KG1 (cell line): ENCODE results near the gene GJB5.

Source experiments
- DNase-seq: peaks from one replicate; lab custom pipeline; 2025; lab: John Stamatoyannopoulos, UW

The GJB5 gene

DNA sequence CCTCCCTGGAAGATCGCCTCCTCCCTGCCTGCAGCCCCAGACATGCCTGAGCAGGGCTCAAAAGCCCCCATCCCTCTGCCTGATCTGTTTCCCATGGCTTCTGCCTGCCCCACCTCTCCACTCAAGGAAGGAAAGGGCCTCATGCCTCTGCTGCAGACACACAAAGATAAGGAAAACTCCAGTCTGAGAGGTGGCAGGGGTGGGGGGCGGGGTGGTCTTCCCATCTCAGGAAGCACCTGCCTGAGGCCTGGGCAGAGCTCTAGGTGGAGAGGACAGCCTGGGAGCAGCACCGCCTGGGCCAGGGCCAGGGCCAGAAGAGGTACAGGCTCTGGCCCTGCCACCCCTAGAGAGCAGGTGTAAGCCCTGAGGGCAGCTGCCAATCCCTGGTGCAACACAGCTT, 22.1 kb downstream of the GJB5 start:
- DNase-seq: no peak

DNA sequence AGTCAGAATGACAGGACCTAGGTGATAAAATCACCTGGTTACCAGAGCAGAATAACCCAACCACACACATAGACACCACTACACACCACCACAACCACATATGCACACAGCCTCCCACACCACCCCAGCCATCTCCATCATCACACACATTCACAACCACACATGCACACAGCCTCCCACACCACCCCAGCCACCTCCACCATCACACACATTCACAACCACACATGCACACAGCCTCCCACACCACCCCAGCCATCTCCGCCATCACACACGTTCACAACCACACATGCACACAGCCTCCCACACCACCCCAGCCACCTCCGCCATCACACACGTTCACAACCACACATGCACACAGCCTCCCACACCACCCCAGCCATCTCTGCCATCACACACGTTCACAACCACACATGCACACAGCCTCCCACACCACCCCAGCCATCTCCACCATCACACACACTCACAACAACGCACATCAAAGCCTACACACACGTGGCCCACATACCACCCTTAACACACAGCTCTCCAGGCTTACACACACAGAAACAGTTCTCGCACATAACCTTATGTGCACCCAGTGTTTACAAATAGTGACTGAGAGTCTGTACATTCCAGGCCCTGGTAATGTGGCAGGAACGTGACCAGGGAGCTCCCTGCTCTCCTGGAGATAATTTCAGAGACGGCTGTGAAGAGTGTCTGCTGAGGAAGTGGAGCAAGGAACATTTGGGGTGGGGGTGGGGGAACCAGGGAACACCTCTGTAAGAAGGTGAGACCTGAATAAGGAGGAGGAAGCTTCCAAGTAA, 22.9 kb downstream of the GJB5 start:
- DNase-seq: no peak

DNA sequence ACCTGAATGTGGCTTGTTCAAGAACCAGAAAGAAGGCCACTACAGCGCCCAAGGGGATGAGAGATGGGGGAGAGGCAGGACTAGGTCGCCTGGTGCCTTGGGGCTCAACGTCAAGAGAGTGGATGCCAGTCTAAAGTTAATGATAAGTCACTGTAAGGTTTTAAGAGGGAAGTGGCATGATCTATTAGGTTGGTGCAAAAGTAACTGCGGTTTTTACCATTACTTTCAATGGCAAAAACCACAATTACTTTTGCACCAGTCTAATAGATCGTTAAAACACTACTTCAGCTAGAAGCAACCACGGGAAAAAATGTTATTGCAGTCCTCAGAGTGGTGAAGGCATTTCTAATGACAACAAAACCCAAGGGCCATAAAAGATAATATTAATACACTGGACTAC, 23.5 kb downstream of the GJB5 start:
- DNase-seq: no peak

DNA sequence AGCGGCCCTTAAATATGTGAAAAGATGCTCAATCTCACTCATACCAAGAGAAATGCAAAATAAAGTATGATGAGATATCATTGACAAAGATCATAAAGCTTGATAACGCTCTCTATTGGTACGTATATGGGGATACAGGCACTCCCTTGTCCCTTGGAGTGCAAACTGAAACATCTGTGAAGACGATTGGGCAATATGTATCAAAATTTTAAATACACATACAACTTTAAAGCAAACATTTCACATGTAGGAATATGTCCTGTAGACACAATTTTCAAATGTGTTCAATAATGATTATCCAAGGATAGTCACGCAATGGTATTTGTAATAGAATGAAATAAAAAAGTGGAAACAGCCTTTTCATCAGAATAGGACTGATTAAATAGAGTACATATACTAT, 24.2 kb downstream of the GJB5 start:
- no peak for DNase-seq

DNA sequence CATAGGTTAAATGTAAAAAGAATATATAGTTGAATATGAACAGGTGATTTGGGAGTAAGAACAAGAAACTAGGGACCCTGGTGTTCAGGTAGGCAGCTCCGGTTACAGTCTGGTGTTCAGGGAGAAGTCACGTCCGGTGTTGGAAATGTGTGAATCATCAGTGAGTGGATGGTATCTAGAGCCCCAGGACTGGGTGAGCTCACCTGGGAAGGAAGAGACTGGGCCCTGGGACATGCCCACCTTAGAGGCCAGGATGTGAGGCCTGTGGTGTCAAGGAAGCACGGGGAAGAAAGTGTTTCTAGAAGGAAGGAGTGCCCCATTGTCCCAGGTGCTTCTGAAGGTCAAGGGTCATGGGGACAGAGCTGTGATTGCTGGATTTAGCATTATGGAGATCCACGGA, 24.7 kb downstream of the GJB5 start:
- no peak for DNase-seq

DNA sequence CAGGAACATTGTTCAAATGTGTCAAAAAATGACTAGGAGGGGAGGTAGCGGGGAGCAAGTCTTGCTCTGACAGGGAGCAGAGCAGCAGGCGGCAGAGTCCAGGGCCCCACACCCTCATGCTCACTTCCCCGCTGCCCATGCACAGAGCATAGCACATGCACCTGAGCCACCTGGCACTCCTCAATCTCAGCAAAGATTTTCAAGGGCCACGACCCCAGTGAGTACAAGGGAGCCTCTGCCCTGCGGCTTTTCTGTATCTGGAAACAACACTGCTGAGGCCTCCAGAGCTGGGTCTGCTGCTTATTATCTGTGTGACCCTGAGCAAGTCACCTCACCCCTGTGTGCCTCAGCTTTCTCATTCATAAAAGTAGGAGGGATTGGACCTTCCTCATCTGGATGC, 25.1 kb downstream of the GJB5 start:
- no peak for DNase-seq

DNA sequence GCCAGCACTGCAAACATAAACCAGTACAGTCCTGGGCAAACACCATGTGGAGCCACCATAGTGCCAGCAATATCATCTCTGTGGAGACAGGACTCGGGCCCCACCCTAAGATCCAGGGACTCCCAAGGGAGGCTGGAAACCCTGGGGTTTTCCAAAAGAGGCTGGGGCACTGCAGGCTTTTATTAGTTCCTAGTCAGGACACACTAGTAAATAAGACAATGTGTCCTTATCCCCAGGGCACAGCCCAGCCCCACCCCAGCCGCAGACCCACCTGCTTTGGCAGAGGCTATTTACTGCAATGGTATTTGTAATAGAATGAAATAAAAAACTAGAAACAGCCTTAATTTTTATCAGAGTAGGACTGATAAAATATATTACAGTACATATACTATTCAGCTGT, 25.7 kb downstream of the GJB5 start:
- DNase-seq: no peak

DNA sequence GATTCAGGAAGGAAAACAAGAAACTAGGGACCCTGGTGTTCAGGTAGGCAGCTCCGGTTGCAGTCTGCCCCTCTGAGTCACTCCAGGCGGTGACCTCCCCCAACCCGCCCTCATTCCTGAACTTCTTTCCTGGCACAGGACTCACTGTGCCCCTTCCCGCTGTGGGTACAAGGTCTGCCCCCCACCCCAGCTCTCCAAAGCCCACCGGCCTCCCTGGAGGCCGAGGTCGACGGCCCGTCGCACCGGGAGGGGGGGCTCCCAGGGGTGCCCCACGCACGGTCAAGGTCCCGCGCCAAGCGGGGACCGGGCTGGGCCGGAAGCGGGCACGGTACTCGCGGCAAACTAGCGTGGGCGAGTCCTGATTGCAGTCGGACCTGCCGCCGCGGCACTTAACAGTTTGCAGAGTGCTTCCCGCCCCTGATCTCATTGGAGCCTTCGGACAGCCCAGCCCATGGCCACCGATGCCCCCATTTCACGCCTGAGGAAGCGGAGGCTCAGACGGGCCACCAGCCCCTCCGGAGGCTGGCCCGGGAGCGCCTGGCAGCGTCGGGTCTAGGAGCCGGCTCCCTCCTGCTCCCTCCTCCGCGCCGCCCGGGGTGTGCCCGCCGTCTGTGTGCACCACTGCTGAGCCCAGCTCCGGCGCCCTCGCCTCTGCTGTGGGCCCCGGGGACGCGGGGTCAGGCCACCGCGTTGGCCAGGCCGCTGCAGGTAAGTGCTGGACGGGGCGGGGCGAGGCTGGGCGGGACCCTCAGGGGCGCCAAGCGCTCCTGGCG, 26.4 kb downstream of the GJB5 start, which contains the start of gene GJB3:
Gene GJB3, plus strand, starts transcription at position 144 of the 773 bp plus-strand sequence. CDS start 3,549 bp downstream, outside the sequence.
- no peak for DNase-seq

DNA sequence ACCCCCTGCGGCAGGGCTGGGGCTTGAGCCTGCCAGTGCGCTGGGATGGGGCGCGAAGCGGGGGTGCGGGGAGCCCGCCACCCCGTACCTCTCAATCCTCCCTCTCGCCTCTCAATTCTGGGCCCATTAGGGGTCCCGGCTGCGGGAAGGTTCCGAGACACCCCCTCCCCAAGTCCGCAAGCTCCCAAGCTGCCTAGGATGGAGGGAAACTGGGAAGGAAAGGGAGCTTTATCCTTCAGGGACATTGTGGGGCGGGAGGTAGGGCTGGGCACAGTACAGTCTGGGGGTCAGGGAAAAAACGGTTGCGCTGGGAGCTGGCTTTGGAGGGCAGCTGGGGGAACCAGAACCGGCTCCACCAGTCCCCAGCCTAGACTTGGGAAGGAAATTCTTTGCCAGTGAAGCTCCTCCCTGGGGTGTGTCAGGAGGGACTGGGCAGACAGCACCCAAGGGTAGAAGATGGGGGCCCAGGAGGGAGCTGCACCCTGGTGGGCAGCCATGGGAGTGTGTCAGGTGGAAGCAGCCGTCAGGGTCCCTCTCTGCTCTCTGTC, 27.1 kb downstream of the GJB5 start:
- DNase-seq: no peak

DNA sequence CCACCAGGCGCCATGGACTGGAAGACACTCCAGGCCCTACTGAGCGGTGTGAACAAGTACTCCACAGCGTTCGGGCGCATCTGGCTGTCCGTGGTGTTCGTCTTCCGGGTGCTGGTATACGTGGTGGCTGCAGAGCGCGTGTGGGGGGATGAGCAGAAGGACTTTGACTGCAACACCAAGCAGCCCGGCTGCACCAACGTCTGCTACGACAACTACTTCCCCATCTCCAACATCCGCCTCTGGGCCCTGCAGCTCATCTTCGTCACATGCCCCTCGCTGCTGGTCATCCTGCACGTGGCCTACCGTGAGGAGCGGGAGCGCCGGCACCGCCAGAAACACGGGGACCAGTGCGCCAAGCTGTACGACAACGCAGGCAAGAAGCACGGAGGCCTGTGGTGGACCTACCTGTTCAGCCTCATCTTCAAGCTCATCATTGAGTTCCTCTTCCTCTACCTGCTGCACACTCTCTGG, 29.9 kb downstream of the GJB5 start:
- no peak for DNase-seq

DNA sequence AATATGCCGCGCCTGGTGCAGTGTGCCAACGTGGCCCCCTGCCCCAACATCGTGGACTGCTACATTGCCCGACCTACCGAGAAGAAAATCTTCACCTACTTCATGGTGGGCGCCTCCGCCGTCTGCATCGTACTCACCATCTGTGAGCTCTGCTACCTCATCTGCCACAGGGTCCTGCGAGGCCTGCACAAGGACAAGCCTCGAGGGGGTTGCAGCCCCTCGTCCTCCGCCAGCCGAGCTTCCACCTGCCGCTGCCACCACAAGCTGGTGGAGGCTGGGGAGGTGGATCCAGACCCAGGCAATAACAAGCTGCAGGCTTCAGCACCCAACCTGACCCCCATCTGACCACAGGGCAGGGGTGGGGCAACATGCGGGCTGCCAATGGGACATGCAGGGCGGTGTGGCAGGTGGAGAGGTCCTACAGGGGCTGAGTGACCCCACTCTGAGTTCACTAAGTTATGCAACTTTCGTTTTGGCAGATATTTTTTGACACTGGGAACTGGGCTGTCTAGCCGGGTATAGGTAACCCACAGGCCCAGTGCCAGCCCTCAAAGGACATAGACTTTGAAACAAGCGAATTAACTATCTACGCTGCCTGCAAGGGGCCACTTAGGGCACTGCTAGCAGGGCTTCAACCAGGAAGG, 30.5 kb downstream of the GJB5 start:
- no peak for DNase-seq

DNA sequence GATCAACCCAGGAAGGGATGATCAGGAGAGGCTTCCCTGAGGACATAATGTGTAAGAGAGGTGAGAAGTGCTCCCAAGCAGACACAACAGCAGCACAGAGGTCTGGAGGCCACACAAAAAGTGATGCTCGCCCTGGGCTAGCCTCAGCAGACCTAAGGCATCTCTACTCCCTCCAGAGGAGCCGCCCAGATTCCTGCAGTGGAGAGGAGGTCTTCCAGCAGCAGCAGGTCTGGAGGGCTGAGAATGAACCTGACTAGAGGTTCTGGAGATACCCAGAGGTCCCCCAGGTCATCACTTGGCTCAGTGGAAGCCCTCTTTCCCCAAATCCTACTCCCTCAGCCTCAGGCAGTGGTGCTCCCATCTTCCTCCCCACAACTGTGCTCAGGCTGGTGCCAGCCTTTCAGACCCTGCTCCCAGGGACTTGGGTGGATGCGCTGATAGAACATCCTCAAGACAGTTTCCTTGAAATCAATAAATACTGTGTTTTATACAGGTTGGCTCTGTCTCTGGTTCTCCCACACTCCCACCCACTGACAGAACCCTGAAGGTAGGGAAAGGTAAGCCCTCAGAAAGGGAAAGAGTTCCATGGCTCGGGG, 31.1 kb downstream of the GJB5 start:
- peak; percentile 39 for DNase-seq

DNA sequence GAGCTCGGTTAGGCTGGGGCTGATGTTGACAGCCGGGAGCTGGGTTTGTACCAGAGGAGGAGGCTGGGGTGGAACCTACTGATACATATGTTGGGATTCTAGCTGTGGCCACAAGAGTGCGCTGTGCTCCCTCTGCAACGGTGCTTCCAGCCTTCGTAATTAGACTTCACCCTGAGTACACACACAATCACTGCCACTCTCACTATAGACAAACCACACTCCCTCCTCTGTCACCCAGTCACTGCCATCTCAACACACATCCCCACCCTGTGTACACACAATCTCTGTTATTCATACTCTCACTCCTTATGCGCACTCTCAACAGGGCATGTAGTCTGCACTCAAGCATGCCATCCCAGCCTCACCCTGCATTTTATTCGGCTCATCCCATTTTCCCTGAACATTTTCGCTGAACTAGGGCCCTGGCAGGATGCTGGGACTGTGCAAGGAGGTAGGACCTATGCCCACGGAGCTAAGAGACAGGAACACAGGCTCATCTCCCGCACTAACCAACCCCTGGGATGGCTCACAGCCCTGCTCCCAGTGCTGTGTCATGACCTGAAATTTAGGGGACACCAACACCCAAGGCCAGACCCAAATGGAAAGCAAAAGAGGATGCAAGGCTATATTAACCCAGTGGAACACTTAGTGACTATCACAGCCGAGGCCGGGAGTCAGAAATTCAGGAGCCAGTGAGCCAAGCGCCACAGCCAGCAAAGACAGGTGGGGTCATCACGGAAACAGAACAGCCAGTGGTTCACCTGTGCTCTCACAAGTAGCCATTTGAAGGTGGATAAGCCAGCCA, 31.9 kb downstream of the GJB5 start:
- DNase-seq: peak; percentile 39

DNA sequence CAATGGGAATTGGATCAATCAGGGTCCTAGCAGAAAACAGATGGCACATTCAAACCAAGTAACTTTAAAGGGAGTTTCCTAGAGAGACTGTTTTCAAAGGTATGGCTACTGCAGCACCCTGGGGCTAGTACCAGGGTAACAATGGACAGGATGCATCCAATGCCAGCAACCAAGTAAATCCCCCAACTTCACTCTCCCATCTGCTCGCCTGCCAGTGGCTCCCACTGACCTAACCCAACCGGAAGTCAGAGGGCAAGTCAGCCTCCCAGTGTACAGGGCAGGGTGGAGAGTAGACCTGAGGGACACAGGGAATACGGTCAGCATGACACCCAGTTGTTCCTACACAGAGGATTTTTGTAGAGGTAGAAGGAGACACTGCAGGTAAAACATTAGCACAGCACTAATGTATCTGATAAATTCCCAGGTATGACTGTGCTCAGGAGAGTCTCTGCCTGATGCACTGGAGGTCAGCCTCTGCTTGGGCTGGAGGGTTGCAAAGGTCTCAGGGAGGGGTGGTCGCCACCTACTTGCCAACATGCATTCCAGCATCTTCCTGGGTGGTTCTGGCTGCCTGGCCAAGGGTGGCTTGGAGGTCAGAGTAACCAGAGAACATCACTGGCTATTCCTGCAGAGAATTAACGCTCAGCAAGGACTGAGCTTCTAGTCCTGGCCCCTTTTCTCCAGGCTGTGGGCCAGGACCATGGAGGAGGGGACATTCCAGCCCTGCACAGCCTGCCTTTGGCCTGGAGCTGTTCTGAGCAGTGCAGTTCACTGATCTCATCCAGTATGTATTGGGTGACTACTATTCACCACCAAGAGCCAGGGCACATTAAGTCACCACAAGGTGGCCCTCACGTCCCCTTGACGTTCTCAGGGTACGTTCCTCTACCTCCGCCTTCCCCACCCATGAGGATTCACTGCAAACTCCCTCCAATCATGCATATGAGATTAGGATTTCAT, 32.9 kb downstream of the GJB5 start:
- DNase-seq: no peak

DNA sequence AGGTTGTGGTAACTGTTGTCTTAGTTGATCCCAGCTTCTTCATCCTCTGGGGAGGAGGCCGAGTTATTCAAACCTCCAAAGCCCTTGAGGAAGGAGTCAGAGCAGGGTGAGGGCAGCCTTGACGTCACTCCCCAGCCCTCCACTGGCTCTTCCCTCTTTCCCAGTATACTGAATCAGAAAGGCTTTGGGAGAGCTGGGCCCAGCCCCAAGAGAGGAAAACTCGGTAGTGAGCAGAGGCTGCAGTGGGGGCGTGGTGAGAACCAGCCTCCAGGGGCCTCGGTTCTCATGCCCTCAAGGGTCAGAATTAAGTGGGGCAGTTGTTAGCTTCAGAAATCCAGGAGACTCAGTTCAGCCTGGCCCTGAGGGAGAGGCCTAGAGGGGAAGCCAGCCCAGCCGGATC, 36.1 kb downstream of the GJB5 start:
- DNase-seq: no peak

DNA sequence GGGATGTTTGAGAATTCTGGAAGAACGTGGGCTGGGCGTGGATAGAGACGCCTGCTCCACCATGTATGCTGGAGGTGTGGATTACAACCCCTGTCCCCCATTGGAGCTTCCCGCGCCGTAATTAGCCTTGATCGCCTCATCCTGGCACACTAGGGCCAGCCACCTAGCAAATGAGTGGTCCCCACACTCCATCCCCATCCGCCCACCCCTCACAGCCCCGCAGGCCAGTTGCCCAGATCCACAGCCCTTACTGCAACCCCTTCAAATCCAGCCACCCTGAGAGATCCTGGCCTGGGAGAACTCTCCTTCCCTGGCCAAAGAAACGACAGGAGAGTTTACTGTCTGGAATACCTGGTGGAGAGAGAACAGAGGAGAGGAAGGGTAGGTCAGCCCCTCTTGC, 37.6 kb downstream of the GJB5 start:
- DNase-seq: no peak

DNA sequence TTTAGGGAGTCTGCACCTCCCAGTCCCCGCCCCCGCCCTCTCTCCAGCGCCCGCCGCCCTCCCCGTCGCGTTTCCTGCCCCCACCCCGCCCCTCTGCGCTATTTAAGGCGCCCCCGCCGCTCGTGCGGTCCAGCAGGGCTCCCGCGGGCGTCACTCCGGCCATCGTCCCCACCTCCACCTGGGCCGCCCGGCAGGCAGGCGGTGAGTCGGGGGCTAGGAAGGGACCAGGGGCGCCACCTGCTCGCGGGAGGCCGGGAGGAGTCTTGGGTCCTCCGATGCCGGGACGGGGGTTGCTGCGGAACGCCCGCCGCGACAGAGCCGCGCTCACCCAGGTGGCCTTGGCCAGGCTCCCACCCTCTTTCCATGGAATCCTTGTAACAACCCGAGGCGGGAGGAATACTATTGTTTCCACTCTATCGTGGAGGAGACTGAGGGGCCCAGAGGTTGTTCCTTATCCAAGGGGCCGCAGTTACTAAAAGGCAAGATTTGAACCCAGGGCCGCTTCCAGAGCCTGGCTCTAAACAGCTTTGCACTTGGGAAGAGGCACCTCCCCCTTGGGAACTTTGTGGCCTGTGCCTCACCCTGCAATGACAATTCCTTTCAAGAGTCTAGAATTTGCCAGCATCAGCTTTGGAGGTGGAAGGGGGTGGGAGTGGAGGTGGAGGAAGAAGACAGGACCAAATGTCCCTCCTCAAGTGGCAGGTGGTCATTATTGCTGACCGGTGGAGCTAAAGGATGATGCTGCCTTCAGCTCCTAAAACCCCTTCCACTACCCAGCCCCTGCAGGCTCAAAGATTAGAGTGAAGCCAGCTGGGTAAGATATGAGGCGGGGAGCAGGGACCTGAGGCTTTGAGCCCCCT, 38.3 kb downstream of the GJB5 start, which contains the start of gene GJA4:
Gene GJA4, plus strand, starts transcription at position 132 of the 860 bp plus-strand sequence. CDS start 1,215 bp downstream, outside the sequence.
- no peak for DNase-seq

DNA sequence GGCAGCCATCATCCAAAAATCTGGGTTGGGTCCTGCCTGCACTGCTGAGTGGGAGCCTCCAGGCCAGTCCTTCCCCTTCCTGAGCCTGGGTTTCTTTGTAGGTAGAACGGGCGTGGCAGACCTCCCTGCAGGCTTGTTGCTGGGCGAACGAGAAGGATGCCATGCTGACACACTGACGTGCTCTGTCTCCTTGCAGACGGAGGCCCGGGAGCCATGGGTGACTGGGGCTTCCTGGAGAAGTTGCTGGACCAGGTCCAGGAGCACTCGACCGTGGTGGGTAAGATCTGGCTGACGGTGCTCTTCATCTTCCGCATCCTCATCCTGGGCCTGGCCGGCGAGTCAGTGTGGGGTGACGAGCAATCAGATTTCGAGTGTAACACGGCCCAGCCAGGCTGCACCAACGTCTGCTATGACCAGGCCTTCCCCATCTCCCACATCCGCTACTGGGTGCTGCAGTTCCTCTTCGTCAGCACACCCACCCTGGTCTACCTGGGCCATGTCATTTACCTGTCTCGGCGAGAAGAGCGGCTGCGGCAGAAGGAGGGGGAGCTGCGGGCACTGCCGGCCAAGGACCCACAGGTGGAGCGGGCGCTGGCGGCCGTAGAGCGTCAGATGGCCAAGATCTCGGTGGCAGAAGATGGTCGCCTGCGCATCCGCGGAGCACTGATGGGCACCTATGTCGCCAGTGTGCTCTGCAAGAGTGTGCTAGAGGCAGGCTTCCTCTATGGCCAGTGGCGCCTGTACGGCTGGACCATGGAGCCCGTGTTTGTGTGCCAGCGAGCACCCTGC, 39.3 kb downstream of the GJB5 start:
- DNase-seq: no peak
